ENCODE data around the gene TMEM258.

- TF ChIP-seq POLR2A (IDR thresholded peaks at IDR 0.05; ENCODE audit: low read depth, low read length) (no peak), TAF1 (IDR thresholded peaks at IDR 0.05; ENCODE audit: borderline replicate concordance, low read depth, low read length) (no peak)
These were observed 18.6 kb downstream of the TMEM258 start for GRCh38 chr11:61773809-61774208.
